GM23338 (cell line): ENCODE measurements around the gene GINM1. TPM values are rescaled to one million over a fixed set of nuclear protein-coding genes. Genes with fewer than 3 reads are reported as not detected.

Source experiments
- ATAC-seq: fragments of 200-7000 bp; cut with Tn5 transposase; 3 replicates; pipeline ENCODE4 v1.9.1; 2020
- DNase-seq: peaks from one replicate; pipeline ENCODE4 v3.0.0-alpha.2; 2015; ENCODE audit warnings: low spot score
- H2AFZ ChIP-seq: fragments of 200-600 bp; sonication (generic); 2 replicates; pipeline ENCODE4 v1.8.0; 2016; ENCODE audit warnings: antibody characterized with exemption, mild to moderate bottlenecking, moderate library complexity
- H3F3A ChIP-seq: fragments of 200-600 bp; sonication (generic); replicated peaks from 2 replicates; pipeline ENCODE4 v1.8.0; 2017; ENCODE audit warnings: antibody characterized with exemption, mixed run types, low read depth
- H3K27ac ChIP-seq: fragments of 200-600 bp; sonication (generic); 2 replicates; pipeline ENCODE4 v1.6.1; 2016; ENCODE audit warnings: low read depth
- H3K27me3 ChIP-seq: fragments of 200-600 bp; sonication (generic); 2 replicates; pipeline ENCODE4 v1.8.0; 2016; ENCODE audit warnings: mild to moderate bottlenecking, mixed run types, moderate library complexity; ENCODE audit not compliant: insufficient read depth
- H3K36me3 ChIP-seq: fragments of 200-600 bp; sonication (generic); 2 replicates; pipeline ENCODE4 v1.8.0; 2016; ENCODE audit warnings: mild to moderate bottlenecking; ENCODE audit not compliant: insufficient read depth
- H3K4me1 ChIP-seq: fragments of 200-600 bp; sonication (generic); 2 replicates; pipeline ENCODE4 v1.8.0; 2016; ENCODE audit warnings: mild to moderate bottlenecking, moderate library complexity; ENCODE audit not compliant: insufficient read depth
- H3K4me2 ChIP-seq: fragments of 200-600 bp; sonication (generic); 2 replicates; pipeline ENCODE4 v1.7.1; 2017; ENCODE audit warnings: mixed run types
- H3K4me3 ChIP-seq: fragments of 200-600 bp; sonication (generic); 2 replicates; pipeline ENCODE4 v1.6.1; 2016; ENCODE audit warnings: mixed run types
- H3K79me2 ChIP-seq: fragments of 200-600 bp; sonication (generic); replicated peaks from 2 replicates; pipeline ENCODE4 v1.8.0; 2017; ENCODE audit warnings: mild to moderate bottlenecking; ENCODE audit not compliant: insufficient read depth
- H3K9me2 ChIP-seq: fragments of 200-600 bp; sonication (generic); 2 replicates; pipeline ENCODE4 v1.8.0; 2017; ENCODE audit not compliant: insufficient read depth
- H4K20me1 ChIP-seq: fragments of 200-600 bp; sonication (generic); replicated peaks from 2 replicates; pipeline ENCODE4 v1.8.0; 2017; ENCODE audit warnings: mild to moderate bottlenecking; ENCODE audit not compliant: insufficient read depth
- H3K27ac Mint-ChIP-seq: 2 replicates; pipeline ENCODE4 v1.8.0; 2020; ENCODE audit warnings: inconsistent platforms, mild to moderate bottlenecking, moderate library complexity, mixed read lengths
- H3K27me3 Mint-ChIP-seq: 3 replicates; pipeline ENCODE4 v1.8.0; 2022; ENCODE audit warnings: low read depth, mild to moderate bottlenecking, moderate library complexity, mixed read lengths, inconsistent platforms; ENCODE audit not compliant: insufficient read depth, poor library complexity
- H3K36me3 Mint-ChIP-seq: 3 replicates; pipeline ENCODE4 v1.8.0; 2021; ENCODE audit warnings: low read depth, mild to moderate bottlenecking, inconsistent platforms, moderate library complexity, mixed read lengths
- H3K4me1 Mint-ChIP-seq: 3 replicates; pipeline ENCODE4 v1.8.0; 2020; ENCODE audit warnings: mild to moderate bottlenecking, inconsistent platforms, mixed read lengths
- H3K4me3 Mint-ChIP-seq: 3 replicates; pipeline ENCODE4 v1.8.0; 2021; ENCODE audit warnings: moderate library complexity, mild to moderate bottlenecking, inconsistent platforms, mixed read lengths
- H3K9me3 Mint-ChIP-seq: 3 replicates; pipeline ENCODE4 v1.8.0; 2020; ENCODE audit warnings: moderate library complexity, mild to moderate bottlenecking, inconsistent platforms, mixed read lengths
- CREB1 ChIP-seq: fragments of 250-450 bp; sonication (Bioruptor Pico); IDR thresholded peaks from 2 replicates; pipeline ENCODE4 v1.5.0; 2020; ENCODE audit warnings: low read depth, mild to moderate bottlenecking, moderate library complexity
- EZH2 ChIP-seq: fragments of 200-600 bp; sonication (generic); IDR thresholded peaks from one replicate; pipeline ENCODE4 v1.8.0; 2017; ENCODE audit warnings: antibody characterized with exemption, mild to moderate bottlenecking, low read depth; ENCODE audit not compliant: unreplicated experiment
- EZH2phosphoT487 ChIP-seq: fragments of 200-600 bp; sonication (generic); IDR thresholded peaks from one replicate; pipeline ENCODE4 v1.8.1; 2018; ENCODE audit warnings: antibody characterized with exemption; ENCODE audit not compliant: unreplicated experiment
- JUNB ChIP-seq: IDR thresholded peaks from one replicate; pipeline ENCODE4 v1.6.1; 2016; ENCODE audit warnings: antibody characterized with exemption; ENCODE audit not compliant: unreplicated experiment
- NANOG ChIP-seq: IDR thresholded peaks from 2 replicates; pipeline ENCODE4 v1.6.1; 2016; ENCODE audit warnings: antibody characterized with exemption, borderline replicate concordance
- POLR2AphosphoS5 ChIP-seq: IDR thresholded peaks from 2 replicates; pipeline ENCODE4 v1.6.1; 2016; ENCODE audit warnings: antibody characterized with exemption, low read depth
- STAT1 ChIP-seq: IDR thresholded peaks from one replicate; pipeline ENCODE4 v1.6.1; 2016; ENCODE audit warnings: antibody characterized with exemption; ENCODE audit not compliant: unreplicated experiment
- ZNF114 ChIP-seq: fragments of 250-450 bp; sonication (Bioruptor Pico); IDR thresholded peaks from 2 replicates; pipeline ENCODE4 v1.5.0; 2020; ENCODE audit warnings: mild to moderate bottlenecking, moderate library complexity
- ZNF331 ChIP-seq: fragments of 250-450 bp; sonication (Bioruptor Pico); IDR thresholded peaks from 2 replicates; pipeline ENCODE4 v1.5.0; 2020; ENCODE audit warnings: low read depth, mild to moderate bottlenecking, moderate library complexity
- polyA plus RNA-seq: library from polyadenylated mRNA; unstranded; fragments of >200 nt; fragmentation: Nextera tagmentation; extraction: Ambion mirVana; gene quantifications from 2 replicates; pipeline ENCODE4 v1.2.1, GENCODE V29; 2016
- total RNA-seq: library from RNA; depleted of rRNA; stranded (reverse); fragments of >200 nt; shearing (Covaris generic); gene quantifications from 2 replicates; pipeline ENCODE4 v1.2.3, GENCODE V29; 2014
- TF ChIP-seq, protein P1 (sequence below): IDR thresholded peaks from one replicate; pipeline ENCODE4 v1.6.1; 2018; ENCODE audit warnings: antibody characterized with exemption; ENCODE audit not compliant: unreplicated experiment
- TF ChIP-seq, protein P2 (sequence below), 2 experiments: fragments of 200-600 bp in 1 of 2; sonication (generic) in 1 of 2; conservative IDR thresholded peaks; 2 replicates each; pipeline versions ENCODE4 v1.5.1 to v1.6.1; 2016 to 2017; ENCODE audit warnings: antibody characterized with exemption in 2 of 2, low read depth in 2 of 2, mild to moderate bottlenecking in 2 of 2, moderate library complexity in 1 of 2
- TF ChIP-seq, protein P3 (sequence below): IDR thresholded peaks from 2 replicates; pipeline ENCODE4 v1.6.1; 2016; ENCODE audit warnings: antibody characterized with exemption
- TF ChIP-seq, protein P4 (sequence below): fragments of 250-450 bp; sonication (Bioruptor Pico); IDR thresholded peaks from 2 replicates; pipeline ENCODE4 v1.5.0; 2020; ENCODE audit warnings: mild to moderate bottlenecking, moderate library complexity

The GINM1 gene
- total and polyA plus RNA-seq, 2 experiments from 2014 or later, result 19.2 to 24.1 TPM

DNA sequence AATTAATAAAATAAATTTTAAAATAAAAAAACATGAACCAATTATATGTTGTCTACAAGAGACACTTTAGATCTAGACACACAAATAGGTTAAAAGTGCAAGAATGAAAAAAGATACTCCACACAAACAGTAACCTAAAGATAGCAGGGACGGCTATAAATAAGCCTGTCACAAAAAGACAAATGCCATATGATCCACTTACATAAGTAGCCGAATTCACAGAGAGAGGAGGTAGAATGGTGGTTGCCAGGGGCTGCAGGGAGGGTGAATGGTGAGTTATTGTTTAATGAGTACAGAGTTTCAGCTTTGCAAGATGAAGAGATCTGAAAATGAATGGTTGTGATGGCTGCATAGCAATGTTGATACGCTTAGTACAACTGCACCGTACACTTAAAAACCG is 49.6 kb downstream of the GINM1 start:
- no peaks in the 10 kb centered on the region for H3F3A ChIP-seq
- no peak overlapping the region for H3K27ac ChIP-seq
- Mint-ChIP-seq H3K27me3 (peaks cover 5% of the 10 kb centered on the region), H3K36me3 (peaks cover 29% of the 10 kb centered on the region), H3K4me3 (no peak overlapping the region), H3K9me3 (peaks cover 10% of the 10 kb centered on the region; the same call in 2 of the 3 replicates), H3K27ac (no peak overlapping the region), H3K4me1 (no peaks in the 10 kb centered on the region)
- H3K36me3 ChIP-seq, result no peaks in the 10 kb centered on the region
- TF ChIP-seq STAT1 (no peak), ZNF331 (CRISPR knock-in tag) (no peak), JUNB (no peak), ZNF114 (no peak), CREB1 (no peak), NANOG (no peak), EZH2 (no peak), EZH2phosphoT487 (no peak), POLR2AphosphoS5 (no peak)
- TF ChIP-seq, protein P1, sequence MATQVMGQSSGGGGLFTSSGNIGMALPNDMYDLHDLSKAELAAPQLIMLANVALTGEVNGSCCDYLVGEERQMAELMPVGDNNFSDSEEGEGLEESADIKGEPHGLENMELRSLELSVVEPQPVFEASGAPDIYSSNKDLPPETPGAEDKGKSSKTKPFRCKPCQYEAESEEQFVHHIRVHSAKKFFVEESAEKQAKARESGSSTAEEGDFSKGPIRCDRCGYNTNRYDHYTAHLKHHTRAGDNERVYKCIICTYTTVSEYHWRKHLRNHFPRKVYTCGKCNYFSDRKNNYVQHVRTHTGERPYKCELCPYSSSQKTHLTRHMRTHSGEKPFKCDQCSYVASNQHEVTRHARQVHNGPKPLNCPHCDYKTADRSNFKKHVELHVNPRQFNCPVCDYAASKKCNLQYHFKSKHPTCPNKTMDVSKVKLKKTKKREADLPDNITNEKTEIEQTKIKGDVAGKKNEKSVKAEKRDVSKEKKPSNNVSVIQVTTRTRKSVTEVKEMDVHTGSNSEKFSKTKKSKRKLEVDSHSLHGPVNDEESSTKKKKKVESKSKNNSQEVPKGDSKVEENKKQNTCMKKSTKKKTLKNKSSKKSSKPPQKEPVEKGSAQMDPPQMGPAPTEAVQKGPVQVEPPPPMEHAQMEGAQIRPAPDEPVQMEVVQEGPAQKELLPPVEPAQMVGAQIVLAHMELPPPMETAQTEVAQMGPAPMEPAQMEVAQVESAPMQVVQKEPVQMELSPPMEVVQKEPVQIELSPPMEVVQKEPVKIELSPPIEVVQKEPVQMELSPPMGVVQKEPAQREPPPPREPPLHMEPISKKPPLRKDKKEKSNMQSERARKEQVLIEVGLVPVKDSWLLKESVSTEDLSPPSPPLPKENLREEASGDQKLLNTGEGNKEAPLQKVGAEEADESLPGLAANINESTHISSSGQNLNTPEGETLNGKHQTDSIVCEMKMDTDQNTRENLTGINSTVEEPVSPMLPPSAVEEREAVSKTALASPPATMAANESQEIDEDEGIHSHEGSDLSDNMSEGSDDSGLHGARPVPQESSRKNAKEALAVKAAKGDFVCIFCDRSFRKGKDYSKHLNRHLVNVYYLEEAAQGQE, result no peak
- TF ChIP-seq, protein P2, sequence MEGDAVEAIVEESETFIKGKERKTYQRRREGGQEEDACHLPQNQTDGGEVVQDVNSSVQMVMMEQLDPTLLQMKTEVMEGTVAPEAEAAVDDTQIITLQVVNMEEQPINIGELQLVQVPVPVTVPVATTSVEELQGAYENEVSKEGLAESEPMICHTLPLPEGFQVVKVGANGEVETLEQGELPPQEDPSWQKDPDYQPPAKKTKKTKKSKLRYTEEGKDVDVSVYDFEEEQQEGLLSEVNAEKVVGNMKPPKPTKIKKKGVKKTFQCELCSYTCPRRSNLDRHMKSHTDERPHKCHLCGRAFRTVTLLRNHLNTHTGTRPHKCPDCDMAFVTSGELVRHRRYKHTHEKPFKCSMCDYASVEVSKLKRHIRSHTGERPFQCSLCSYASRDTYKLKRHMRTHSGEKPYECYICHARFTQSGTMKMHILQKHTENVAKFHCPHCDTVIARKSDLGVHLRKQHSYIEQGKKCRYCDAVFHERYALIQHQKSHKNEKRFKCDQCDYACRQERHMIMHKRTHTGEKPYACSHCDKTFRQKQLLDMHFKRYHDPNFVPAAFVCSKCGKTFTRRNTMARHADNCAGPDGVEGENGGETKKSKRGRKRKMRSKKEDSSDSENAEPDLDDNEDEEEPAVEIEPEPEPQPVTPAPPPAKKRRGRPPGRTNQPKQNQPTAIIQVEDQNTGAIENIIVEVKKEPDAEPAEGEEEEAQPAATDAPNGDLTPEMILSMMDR (conservative IDR thresholded peaks at IDR 0.05; ENCODE audit: low read depth in 2 of 2), result no peak
- TF ChIP-seq, protein P3, sequence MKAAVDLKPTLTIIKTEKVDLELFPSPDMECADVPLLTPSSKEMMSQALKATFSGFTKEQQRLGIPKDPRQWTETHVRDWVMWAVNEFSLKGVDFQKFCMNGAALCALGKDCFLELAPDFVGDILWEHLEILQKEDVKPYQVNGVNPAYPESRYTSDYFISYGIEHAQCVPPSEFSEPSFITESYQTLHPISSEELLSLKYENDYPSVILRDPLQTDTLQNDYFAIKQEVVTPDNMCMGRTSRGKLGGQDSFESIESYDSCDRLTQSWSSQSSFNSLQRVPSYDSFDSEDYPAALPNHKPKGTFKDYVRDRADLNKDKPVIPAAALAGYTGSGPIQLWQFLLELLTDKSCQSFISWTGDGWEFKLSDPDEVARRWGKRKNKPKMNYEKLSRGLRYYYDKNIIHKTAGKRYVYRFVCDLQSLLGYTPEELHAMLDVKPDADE, result no peak
- TF ChIP-seq, protein P4, sequence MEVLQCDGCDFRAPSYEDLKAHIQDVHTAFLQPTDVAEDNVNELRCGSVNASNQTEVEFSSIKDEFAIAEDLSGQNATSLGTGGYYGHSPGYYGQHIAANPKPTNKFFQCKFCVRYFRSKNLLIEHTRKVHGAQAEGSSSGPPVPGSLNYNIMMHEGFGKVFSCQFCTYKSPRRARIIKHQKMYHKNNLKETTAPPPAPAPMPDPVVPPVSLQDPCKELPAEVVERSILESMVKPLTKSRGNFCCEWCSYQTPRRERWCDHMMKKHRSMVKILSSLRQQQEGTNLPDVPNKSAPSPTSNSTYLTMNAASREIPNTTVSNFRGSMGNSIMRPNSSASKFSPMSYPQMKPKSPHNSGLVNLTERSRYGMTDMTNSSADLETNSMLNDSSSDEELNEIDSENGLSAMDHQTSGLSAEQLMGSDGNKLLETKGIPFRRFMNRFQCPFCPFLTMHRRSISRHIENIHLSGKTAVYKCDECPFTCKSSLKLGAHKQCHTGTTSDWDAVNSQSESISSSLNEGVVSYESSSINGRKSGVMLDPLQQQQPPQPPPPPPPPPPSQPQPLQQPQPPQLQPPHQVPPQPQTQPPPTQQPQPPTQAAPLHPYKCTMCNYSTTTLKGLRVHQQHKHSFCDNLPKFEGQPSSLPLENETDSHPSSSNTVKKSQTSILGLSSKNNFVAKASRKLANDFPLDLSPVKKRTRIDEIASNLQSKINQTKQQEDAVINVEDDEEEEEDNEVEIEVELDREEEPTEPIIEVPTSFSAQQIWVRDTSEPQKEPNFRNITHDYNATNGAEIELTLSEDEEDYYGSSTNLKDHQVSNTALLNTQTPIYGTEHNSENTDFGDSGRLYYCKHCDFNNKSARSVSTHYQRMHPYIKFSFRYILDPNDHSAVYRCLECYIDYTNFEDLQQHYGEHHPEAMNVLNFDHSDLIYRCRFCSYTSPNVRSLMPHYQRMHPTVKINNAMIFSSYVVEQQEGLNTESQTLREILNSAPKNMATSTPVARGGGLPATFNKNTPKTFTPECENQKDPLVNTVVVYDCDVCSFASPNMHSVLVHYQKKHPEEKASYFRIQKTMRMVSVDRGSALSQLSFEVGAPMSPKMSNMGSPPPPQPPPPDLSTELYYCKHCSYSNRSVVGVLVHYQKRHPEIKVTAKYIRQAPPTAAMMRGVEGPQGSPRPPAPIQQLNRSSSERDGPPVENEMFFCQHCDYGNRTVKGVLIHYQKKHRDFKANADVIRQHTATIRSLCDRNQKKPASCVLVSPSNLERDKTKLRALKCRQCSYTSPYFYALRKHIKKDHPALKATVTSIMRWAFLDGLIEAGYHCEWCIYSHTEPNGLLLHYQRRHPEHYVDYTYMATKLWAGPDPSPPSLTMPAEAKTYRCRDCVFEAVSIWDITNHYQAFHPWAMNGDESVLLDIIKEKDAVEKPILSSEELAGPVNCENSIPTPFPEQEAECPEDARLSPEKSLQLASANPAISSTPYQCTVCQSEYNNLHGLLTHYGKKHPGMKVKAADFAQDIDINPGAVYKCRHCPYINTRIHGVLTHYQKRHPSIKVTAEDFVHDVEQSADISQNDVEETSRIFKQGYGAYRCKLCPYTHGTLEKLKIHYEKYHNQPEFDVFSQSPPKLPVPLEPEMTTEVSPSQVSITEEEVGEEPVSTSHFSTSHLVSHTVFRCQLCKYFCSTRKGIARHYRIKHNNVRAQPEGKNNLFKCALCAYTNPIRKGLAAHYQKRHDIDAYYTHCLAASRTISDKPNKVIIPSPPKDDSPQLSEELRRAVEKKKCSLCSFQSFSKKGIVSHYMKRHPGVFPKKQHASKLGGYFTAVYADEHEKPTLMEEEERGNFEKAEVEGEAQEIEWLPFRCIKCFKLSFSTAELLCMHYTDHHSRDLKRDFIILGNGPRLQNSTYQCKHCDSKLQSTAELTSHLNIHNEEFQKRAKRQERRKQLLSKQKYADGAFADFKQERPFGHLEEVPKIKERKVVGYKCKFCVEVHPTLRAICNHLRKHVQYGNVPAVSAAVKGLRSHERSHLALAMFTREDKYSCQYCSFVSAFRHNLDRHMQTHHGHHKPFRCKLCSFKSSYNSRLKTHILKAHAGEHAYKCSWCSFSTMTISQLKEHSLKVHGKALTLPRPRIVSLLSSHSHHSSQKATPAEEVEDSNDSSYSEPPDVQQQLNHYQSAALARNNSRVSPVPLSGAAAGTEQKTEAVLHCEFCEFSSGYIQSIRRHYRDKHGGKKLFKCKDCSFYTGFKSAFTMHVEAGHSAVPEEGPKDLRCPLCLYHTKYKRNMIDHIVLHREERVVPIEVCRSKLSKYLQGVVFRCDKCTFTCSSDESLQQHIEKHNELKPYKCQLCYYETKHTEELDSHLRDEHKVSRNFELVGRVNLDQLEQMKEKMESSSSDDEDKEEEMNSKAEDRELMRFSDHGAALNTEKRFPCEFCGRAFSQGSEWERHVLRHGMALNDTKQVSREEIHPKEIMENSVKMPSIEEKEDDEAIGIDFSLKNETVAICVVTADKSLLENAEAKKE (CRISPR knock-in tag), result no peak
- ATAC-seq, result no peak
- no peak overlapping the region for H3K4me3 ChIP-seq
- H3K4me2 ChIP-seq, result no peak overlapping the region
- no peaks in the 10 kb centered on the region for H3K9me2 ChIP-seq
- H4K20me1 ChIP-seq, result peaks cover 4% of the 10 kb centered on the region
- H3K79me2 ChIP-seq, result no peaks in the 10 kb centered on the region
- H3K4me1 ChIP-seq, result no peaks in the 10 kb centered on the region
- DNase-seq, result no peak
- no peaks in the 10 kb centered on the region for H3K27me3 ChIP-seq
- no peak overlapping the region for H2AFZ ChIP-seq
